ENCODE results near the gene ANGPTL4.

The ANGPTL4 gene

DNA sequence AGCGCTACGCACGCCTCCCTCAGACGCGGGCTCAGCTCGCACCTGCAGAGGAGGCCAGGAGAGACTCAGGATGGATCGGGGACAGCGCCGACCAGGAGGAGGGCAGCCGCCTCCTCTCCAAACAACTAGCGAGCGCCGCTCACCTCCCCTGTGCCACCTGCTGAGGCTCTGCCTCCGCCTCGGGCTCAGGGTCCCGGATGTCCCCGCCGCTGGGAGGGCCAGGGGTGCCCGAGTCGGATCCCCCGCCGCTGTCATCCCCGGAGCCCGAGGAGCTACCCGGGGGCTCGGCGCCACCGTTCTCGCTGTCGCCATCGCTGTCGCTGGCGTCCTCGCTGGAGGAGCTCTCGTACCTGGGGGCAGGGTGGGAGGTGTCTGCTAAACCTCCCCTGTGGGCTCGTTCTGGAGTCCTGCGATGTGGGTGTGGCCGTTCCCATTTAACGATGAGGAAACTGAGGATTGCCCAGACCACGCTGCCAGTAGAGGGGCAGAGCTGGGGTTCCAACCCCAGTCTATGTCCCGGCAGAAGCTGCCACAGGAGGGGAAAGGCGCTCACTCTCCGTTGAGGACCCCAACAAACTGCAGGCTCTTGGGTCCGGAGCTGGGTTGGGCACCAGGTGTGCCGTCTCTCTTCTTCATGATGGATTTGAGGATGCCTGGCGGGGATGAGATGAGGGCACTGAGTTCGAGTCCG is 30.0 kb upstream of the ANGPTL4 start:
- H3K9me3 ChIP-seq (ENCODE audit: severe bottlenecking) = no peaks in the 10 kb centered on the region
- no peaks in the 10 kb centered on the region for H3K36me3 ChIP-seq
- peak overlapping the region; percentile 38 for H3K4me3 ChIP-seq (ENCODE audit: low read depth, low read length)
- peaks cover 24% of the 10 kb centered on the region for H3K27me3 ChIP-seq (ENCODE audit: insufficient read depth, low read depth, severe bottlenecking)
- no peak for TF ChIP-seq CTCF (IDR thresholded peaks at IDR 0.05; ENCODE audit: low read depth, low read length)
- H3K27ac ChIP-seq = no peak overlapping the region
- DNase-seq = no peak

GRCh38 chr19:8334458-8335342 is 29.3 kb upstream of the ANGPTL4 start:
- peak overlapping the region; percentile 38 for H3K4me3 ChIP-seq (ENCODE audit: low read depth, low read length)
- no peak for TF ChIP-seq CTCF (IDR thresholded peaks at IDR 0.05; ENCODE audit: low read depth, low read length)
- peaks cover 24% of the 10 kb centered on the region for H3K27me3 ChIP-seq (ENCODE audit: insufficient read depth, low read depth, severe bottlenecking)
- peak; percentile 83 for DNase-seq
- no peaks in the 10 kb centered on the region for H3K36me3 ChIP-seq
- H3K9me3 ChIP-seq (ENCODE audit: severe bottlenecking) = no peaks in the 10 kb centered on the region
- no peak overlapping the region for H3K27ac ChIP-seq

- Histone ChIP-seq H3K27ac (no peak overlapping the region), H3K4me3 (ENCODE audit: low read depth, low read length) (peak overlapping the region; percentile 21), H3K27me3 (ENCODE audit: insufficient read depth, low read depth, severe bottlenecking) (peaks cover 24% of the 10 kb centered on the region), H3K9me3 (ENCODE audit: severe bottlenecking) (no peaks in the 10 kb centered on the region), H3K36me3 (no peaks in the 10 kb centered on the region)
- peak; percentile 46 for DNase-seq
- peak; percentile 36 for TF ChIP-seq CTCF (IDR thresholded peaks at IDR 0.05; ENCODE audit: low read depth, low read length)
Measured at GRCh38 chr19:8335343-8336071, 28.4 kb upstream of the ANGPTL4 start.

DNA sequence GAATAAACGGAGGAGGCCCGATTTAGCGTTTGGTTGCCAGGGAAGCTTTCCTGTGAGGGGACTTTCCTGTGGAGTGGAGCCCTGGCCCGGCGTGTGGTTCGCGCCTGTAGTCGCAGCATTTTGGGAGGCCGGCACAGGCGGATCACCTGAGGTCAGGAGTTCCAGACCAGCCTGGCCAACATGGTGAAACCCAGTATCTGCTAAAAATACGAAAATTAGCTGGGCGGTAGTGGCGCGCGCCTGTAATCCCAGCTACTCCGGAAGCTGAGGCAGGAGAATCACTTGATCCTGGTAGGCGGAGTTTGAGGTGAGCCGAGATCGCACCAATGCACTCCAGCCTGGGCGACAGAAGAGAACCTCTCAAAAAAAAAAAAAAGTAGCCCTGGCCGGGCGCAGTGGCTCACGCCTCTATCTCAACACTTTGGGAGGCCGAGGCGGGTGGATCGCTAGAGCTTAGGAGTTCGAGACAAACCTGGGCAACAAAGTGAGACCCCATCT is 27.8 kb upstream of the ANGPTL4 start:
- Histone ChIP-seq H3K4me3 (ENCODE audit: low read depth, low read length) (no peak overlapping the region), H3K27ac (no peak overlapping the region)

More for the DNA sequence above, 27.8 kb upstream of the ANGPTL4 start:
- no peak for TF ChIP-seq CTCF (IDR thresholded peaks at IDR 0.05; ENCODE audit: low read depth, low read length)
- DNase-seq = no peak
- H3K36me3 ChIP-seq = no peaks in the 10 kb centered on the region
- no peaks in the 10 kb centered on the region for H3K9me3 ChIP-seq (ENCODE audit: severe bottlenecking)
- peaks cover 24% of the 10 kb centered on the region for H3K27me3 ChIP-seq (ENCODE audit: insufficient read depth, low read depth, severe bottlenecking)
